H1 (cell line): ENCODE data around the gene ZNF362.

Source experiments
- HDAC6 ChIP-seq: IDR thresholded peaks from one replicate; pipeline ENCODE4 v1.7.1; 2012; ENCODE audit warnings: low read depth, mild to moderate bottlenecking, inconsistent platforms, low read length, moderate library complexity
- MAFK ChIP-seq: IDR thresholded peaks from 2 replicates; pipeline ENCODE4 v1.6.1; 2012; ENCODE audit warnings: low read depth, mild to moderate bottlenecking, improper control_type of control experiment, low read length
- MAX ChIP-seq: IDR thresholded peaks from 2 replicates; pipeline ENCODE4 v1.6.1; 2012; ENCODE audit warnings: inconsistent platforms
- TF ChIP-seq, protein P1 (sequence below), 3 experiments: IDR thresholded peaks; 1 replicate in 2 of 3; 2 replicates in 1 of 3; pipeline versions ENCODE4 v1.5.1 to v1.6.1; 2011; ENCODE audit warnings: low read length in 3 of 3, mild to moderate bottlenecking in 3 of 3, inconsistent platforms in 2 of 3, low read depth in 1 of 3, moderate library complexity in 1 of 3; ENCODE audit not compliant: insufficient read depth in 1 of 3; ENCODE audit errors: control extremely low read depth in 1 of 3

GRCh38 chr1:33335020-33335419 lies 78.7 kb downstream of the ZNF362 start:
- TF ChIP-seq, protein P1, sequence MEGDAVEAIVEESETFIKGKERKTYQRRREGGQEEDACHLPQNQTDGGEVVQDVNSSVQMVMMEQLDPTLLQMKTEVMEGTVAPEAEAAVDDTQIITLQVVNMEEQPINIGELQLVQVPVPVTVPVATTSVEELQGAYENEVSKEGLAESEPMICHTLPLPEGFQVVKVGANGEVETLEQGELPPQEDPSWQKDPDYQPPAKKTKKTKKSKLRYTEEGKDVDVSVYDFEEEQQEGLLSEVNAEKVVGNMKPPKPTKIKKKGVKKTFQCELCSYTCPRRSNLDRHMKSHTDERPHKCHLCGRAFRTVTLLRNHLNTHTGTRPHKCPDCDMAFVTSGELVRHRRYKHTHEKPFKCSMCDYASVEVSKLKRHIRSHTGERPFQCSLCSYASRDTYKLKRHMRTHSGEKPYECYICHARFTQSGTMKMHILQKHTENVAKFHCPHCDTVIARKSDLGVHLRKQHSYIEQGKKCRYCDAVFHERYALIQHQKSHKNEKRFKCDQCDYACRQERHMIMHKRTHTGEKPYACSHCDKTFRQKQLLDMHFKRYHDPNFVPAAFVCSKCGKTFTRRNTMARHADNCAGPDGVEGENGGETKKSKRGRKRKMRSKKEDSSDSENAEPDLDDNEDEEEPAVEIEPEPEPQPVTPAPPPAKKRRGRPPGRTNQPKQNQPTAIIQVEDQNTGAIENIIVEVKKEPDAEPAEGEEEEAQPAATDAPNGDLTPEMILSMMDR (IDR thresholded peaks at IDR 0.05; ENCODE audit: control extremely low read depth in 1 of 3, insufficient read depth in 1 of 3, low read depth in 1 of 3, low read length in 3 of 3), result no peak
- TF ChIP-seq HDAC6, result no peak
- TF ChIP-seq MAX, result no peak
- TF ChIP-seq MAFK, result no peak
